Breast epithelium (tissue), 4 donors: Measurements from ENCODE around the gene EPM2A. TPM values are rescaled to one million over a fixed set of nuclear protein-coding genes. Genes with fewer than 3 reads are reported as not detected.
"Not testable (repeated sequence)": the region's sequence is repeated elsewhere in the genome, so short reads cannot be mapped to it uniquely, and the experiment has no call there.

Experiments
- DNase-seq, 2 donors: peaks; one replicate each; pipeline ENCODE4 v3.0.0-alpha.2; 2019; ENCODE audit warnings: low spot score in 2 of 2
- H3K27ac ChIP-seq, 2 donors: fragments of 200-600 bp; sonication (generic) in 1 of 2; one replicate each; pipeline ENCODE4 v1.5.1; 2016 to 2019; ENCODE audit warnings: mild to moderate bottlenecking in 1 of 2
- H3K27me3 ChIP-seq, 2 donors: fragments of 200-600 bp; sonication (generic) in 1 of 2; one replicate each; pipeline versions ENCODE4 v1.5.1 to v1.6.0; 2017 to 2019; ENCODE audit warnings: control low read depth in 1 of 2, mild to moderate bottlenecking in 1 of 2
- H3K36me3 ChIP-seq: fragments of 200-600 bp; one replicate; pipeline ENCODE4 v1.5.1; 2019
- H3K4me1 ChIP-seq, 2 donors: fragments of 200-600 bp; sonication (generic); one replicate each; pipeline ENCODE4 v1.5.1; 2016 to 2019; ENCODE audit warnings: control low read depth in 1 of 2
- H3K4me3 ChIP-seq, 3 donors: fragments of 200-600 bp; sonication (generic); 1 replicate in 2 of 3; 2 replicates in 1 of 3; pipeline ENCODE4 v1.5.1; 2016 to 2019; ENCODE audit warnings: mild to moderate bottlenecking in 3 of 3, moderate library complexity in 2 of 3
- H3K9me3 ChIP-seq, 2 donors: fragments of 200-600 bp; sonication (generic) in 1 of 2; one replicate each; pipeline ENCODE4 v1.5.1; 2016 to 2019; ENCODE audit warnings: control low read depth in 1 of 2
- CTCF ChIP-seq, 3 donors: fragments of 450-650 bp; IDR thresholded peaks; one replicate each; pipeline ENCODE4 v1.5.1; 2016 to 2017; ENCODE audit warnings: antibody characterized with exemption in 3 of 3, mild to moderate bottlenecking in 3 of 3, moderate library complexity in 3 of 3
- POLR2A ChIP-seq: fragments of 450-650 bp; IDR thresholded peaks from one replicate; pipeline ENCODE4 v1.6.1; 2016; ENCODE audit warnings: antibody characterized with exemption, mild to moderate bottlenecking, moderate library complexity
- POLR2AphosphoS5 ChIP-seq, 3 donors: sonication (generic); formaldehyde crosslinking; IDR thresholded peaks; one replicate each; pipeline ENCODE4 v1.6.1; 2017; ENCODE audit warnings: antibody characterized with exemption in 3 of 3
- intact Hi-C: fragments of 100-400 bp; cut with DNase I; formaldehyde crosslinking; loops from one replicate; pipeline ENCODE4 v1.15.1; 2023; ENCODE audit warnings: low total_unique reads
- total RNA-seq, 3 donors: library from RNA; depleted of rRNA; stranded (reverse); fragments of >200 nt; gene quantifications; one replicate each; pipeline ENCODE4 v1.1.0, GENCODE V29; 2016

EPM2A gene
- total RNA-seq, 3 donors from 2014 or later, result 14.1 to 19.5 (median 15.7) TPM

- Histone ChIP-seq H3K36me3 (no peaks in the 10 kb centered on the region), H3K4me1 (no peaks in the 10 kb centered on the region), H3K9me3 (no peaks in the 10 kb centered on the region), H3K27ac (no peak overlapping the region), H3K4me3 (no peak overlapping the region), H3K27me3 (no peaks in the 10 kb centered on the region)
- TF ChIP-seq POLR2A (no peak), POLR2AphosphoS5 (IDR thresholded peaks at IDR 0.05) (no peak), CTCF (IDR thresholded peaks at IDR 0.05) (no peak)
- intact Hi-C loops, result no loop called here
- no peak for DNase-seq
Measured at GRCh38 chr6:145752638-145753037, 17.3 kb upstream of the EPM2A start.

GRCh38 chr6:145749632-145750031 is 14.3 kb upstream of the EPM2A start:
- Histone ChIP-seq H3K4me1 (no peaks in the 10 kb centered on the region), H3K9me3 (no peaks in the 10 kb centered on the region), H3K36me3 (no peaks in the 10 kb centered on the region), H3K4me3 (no peak overlapping the region), H3K27me3 (no peaks in the 10 kb centered on the region), H3K27ac (no peak overlapping the region)
- DNase-seq, result no peak
- intact Hi-C loops, result no loop called here
- TF ChIP-seq CTCF (IDR thresholded peaks at IDR 0.05) (no peak), POLR2AphosphoS5 (IDR thresholded peaks at IDR 0.05) (no peak), POLR2A (no peak)

- Histone ChIP-seq H3K4me3 (no peak overlapping the region), H3K4me1 (no peaks in the 10 kb centered on the region), H3K9me3 (no peaks in the 10 kb centered on the region), H3K27me3 (no peaks in the 10 kb centered on the region), H3K27ac (no peak overlapping the region), H3K36me3 (no peaks in the 10 kb centered on the region)
- intact Hi-C loops, result no loop called here
- TF ChIP-seq POLR2AphosphoS5 (IDR thresholded peaks at IDR 0.05) (no peak), POLR2A (no peak), CTCF (IDR thresholded peaks at IDR 0.05) (no peak)
- DNase-seq, result no peak
Measured at GRCh38 chr6:145745861-145746260, 10.5 kb upstream of the EPM2A start.

- Histone ChIP-seq H3K36me3 (no peaks in the 10 kb centered on the region), H3K4me1 (no peaks in the 10 kb centered on the region), H3K9me3 (no peaks in the 10 kb centered on the region), H3K27ac (no peak overlapping the region), H3K4me3 (no peak overlapping the region), H3K27me3 (no peaks in the 10 kb centered on the region)
- no peak for DNase-seq
- TF ChIP-seq CTCF (IDR thresholded peaks at IDR 0.05) (no peak), POLR2AphosphoS5 (IDR thresholded peaks at IDR 0.05) (no peak), POLR2A (no peak)
- intact Hi-C loops, result no loop called here
Measured at GRCh38 chr6:145744619-145745018, 9.3 kb upstream of the EPM2A start.

GRCh38 chr6:145743332-145743731 is 8.0 kb upstream of the EPM2A start:
- H3K27ac ChIP-seq, result no peak overlapping the region
- no peaks in the 10 kb centered on the region for H3K9me3 ChIP-seq
- H3K36me3 ChIP-seq, result no peaks in the 10 kb centered on the region
- no peaks in the 10 kb centered on the region for H3K4me1 ChIP-seq
- no peak overlapping the region for H3K4me3 ChIP-seq
- H3K27me3 ChIP-seq, result no peaks in the 10 kb centered on the region
- no peak for DNase-seq
- intact Hi-C loops, result no loop called here
- no peak for TF ChIP-seq POLR2A
- no peak for TF ChIP-seq POLR2AphosphoS5 (IDR thresholded peaks at IDR 0.05)
- TF ChIP-seq CTCF (IDR thresholded peaks at IDR 0.05), result no peak

- H3K27ac ChIP-seq, H3K9me3 ChIP-seq, H3K27me3 ChIP-seq, H3K4me3 ChIP-seq, H3K36me3 ChIP-seq, DNase-seq, H3K4me1 ChIP-seq, intact Hi-C loops: not testable (repeated sequence)
Measured at GRCh38 chr6:145742472-145742871, 7.2 kb upstream of the EPM2A start.

GRCh38 chr6:145739685-145740084 is 4.4 kb upstream of the EPM2A start:
- H3K27ac ChIP-seq, H3K4me3 ChIP-seq, H3K9me3 ChIP-seq, H3K4me1 ChIP-seq, H3K36me3 ChIP-seq, H3K27me3 ChIP-seq, DNase-seq: not testable (repeated sequence)
- intact Hi-C loops, result loop anchor here (5.0 kb wide), 1 partner anchor 78 kb away; no protein-coding TSS in a partner anchor
